ENCODE data around the gene SLC16A4. TPM values are rescaled to one million over a fixed set of nuclear protein-coding genes. Genes with fewer than 3 reads are reported as not detected.

Gene SLC16A4
- total and polyA plus RNA-seq, 2 experiments from 2014 or later: 0.94 to 1.6 TPM

GRCh38 chr1:110360431-110360830 lies 30.4 kb downstream of the SLC16A4 start:
- H3K9me3 Mint-ChIP-seq: no peaks in the 10 kb centered on the region

More at GRCh38 chr1:110360431-110360830, 30.4 kb downstream of the SLC16A4 start:
- H3K27me3 Mint-ChIP-seq (ENCODE audit: insufficient read depth, low read depth, poor library complexity): peaks cover 5% of the 10 kb centered on the region
- TF ChIP-seq ETS1 (IDR thresholded peaks at IDR 0.05) (no peak), ZNF331 (CRISPR knock-in tag; IDR thresholded peaks at IDR 0.05; ENCODE audit: low read depth) (no peak), STAT1 (IDR thresholded peaks at IDR 0.05; ENCODE audit: unreplicated experiment) (no peak), CTCF (conservative IDR thresholded peaks at IDR 0.05; ENCODE audit: low read depth in 2 of 2) (no peak), NANOG (IDR thresholded peaks at IDR 0.05; ENCODE audit: borderline replicate concordance) (no peak), EZH2 (IDR thresholded peaks at IDR 0.05; ENCODE audit: low read depth, unreplicated experiment) (no peak), REST (IDR thresholded peaks at IDR 0.05; ENCODE audit: unreplicated experiment) (no peak), ZNF114 (CRISPR knock-in tag; IDR thresholded peaks at IDR 0.05) (no peak)
- Histone ChIP-seq H3K27ac (ENCODE audit: low read depth) (no peak overlapping the region), H3K4me2 (no peak overlapping the region), H3K4me1 (ENCODE audit: insufficient read depth) (no peaks in the 10 kb centered on the region), H3K9me2 (ENCODE audit: insufficient read depth) (no peaks in the 10 kb centered on the region), H4K20me1 (replicated peaks; ENCODE audit: insufficient read depth) (peaks cover 36% of the 10 kb centered on the region), H3K36me3 (ENCODE audit: insufficient read depth) (peaks cover 21% of the 10 kb centered on the region; the same call in 1 of the 2 replicates), H2AFZ (no peak overlapping the region), H3F3A (replicated peaks; ENCODE audit: low read depth) (no peaks in the 10 kb centered on the region), H3K4me3 (no peak overlapping the region), H3K79me2 (replicated peaks; ENCODE audit: insufficient read depth) (peaks cover 94% of the 10 kb centered on the region), H3K27me3 (ENCODE audit: insufficient read depth) (no peaks in the 10 kb centered on the region)
- DNase-seq (ENCODE audit: low spot score): no peak
- peaks cover 54% of the 10 kb centered on the region for H3K36me3 Mint-ChIP-seq (ENCODE audit: low read depth)
- H3K4me3 Mint-ChIP-seq: no peak overlapping the region
- no peak for ATAC-seq
- no peaks in the 10 kb centered on the region for H3K4me1 Mint-ChIP-seq
- no peak overlapping the region for H3K27ac Mint-ChIP-seq

All from GM23338 (cell line).